HL-60/S4 (cell line): Measurements from ENCODE around the gene GPR108.

Experiments
- in situ Hi-C: fragments of 300-500 bp; cut with MboI; formaldehyde crosslinking; loops from 2 replicates; pipeline ENCODE4 v1.14.3; 2022; ENCODE audit warnings: low sequenced_read_pairs

GPR108 gene

GRCh38 chr19:6682607-6683128 is 54.7 kb downstream of the GPR108 start:
- in situ Hi-C loops = no loop called here

GRCh38 chr19:6680141-6680540 is 57.2 kb downstream of the GPR108 start:
- in situ Hi-C loops = no loop called here
